ENCODE data around the gene PROP1. TPM values are rescaled to one million over a fixed set of nuclear protein-coding genes. Genes with fewer than 3 reads are reported as not detected.

PROP1 gene
- total RNA-seq, result not detected in 2 replicates

GRCh38 chr5:177995691-177996595 lies at the start of gene PROP1:
TSS of gene PROP1 (minus strand) at chr5:177996242. CDS start at chr5:177995933, 309 bp downstream.

Other genes with a start within 250 kb of the PROP1 start
- gene FAM153A, start 213.3 kb downstream of the PROP1 start, total RNA-seq, result not detected in 2 replicates
- gene N4BP3, start 117.3 kb upstream of the PROP1 start, total RNA-seq, result 37.9 and 44.2 TPM in 2 replicates
- gene RMND5B, start 134.8 kb upstream of the PROP1 start, total RNA-seq, result 28.8 and 34.6 TPM in 2 replicates
- 179 and 204 TPM in 2 replicates for gene NHP2, start 157.6 kb upstream of the PROP1 start, total RNA-seq
- gene GMCL2, start 191.1 kb upstream of the PROP1 start, total RNA-seq, result under 0.01 TPM in 1 of 2 replicates, not detected in the other
- 124 and 141 TPM in 2 replicates for gene HNRNPAB, start 208.3 kb upstream of the PROP1 start, total RNA-seq
- gene PHYKPL, start 236.6 kb upstream of the PROP1 start, total RNA-seq, result 34.5 and 40.5 TPM in 2 replicates

All from vein endothelial cell (primary cell).